Measurements from ENCODE around the gene CD34.
"Not testable (repeated sequence)": the region's sequence is repeated elsewhere in the genome, so short reads cannot be mapped to it uniquely, and the experiment has no call there.

The CD34 gene, protein sequence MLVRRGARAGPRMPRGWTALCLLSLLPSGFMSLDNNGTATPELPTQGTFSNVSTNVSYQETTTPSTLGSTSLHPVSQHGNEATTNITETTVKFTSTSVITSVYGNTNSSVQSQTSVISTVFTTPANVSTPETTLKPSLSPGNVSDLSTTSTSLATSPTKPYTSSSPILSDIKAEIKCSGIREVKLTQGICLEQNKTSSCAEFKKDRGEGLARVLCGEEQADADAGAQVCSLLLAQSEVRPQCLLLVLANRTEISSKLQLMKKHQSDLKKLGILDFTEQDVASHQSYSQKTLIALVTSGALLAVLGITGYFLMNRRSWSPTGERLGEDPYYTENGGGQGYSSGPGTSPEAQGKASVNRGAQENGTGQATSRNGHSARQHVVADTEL

DNA sequence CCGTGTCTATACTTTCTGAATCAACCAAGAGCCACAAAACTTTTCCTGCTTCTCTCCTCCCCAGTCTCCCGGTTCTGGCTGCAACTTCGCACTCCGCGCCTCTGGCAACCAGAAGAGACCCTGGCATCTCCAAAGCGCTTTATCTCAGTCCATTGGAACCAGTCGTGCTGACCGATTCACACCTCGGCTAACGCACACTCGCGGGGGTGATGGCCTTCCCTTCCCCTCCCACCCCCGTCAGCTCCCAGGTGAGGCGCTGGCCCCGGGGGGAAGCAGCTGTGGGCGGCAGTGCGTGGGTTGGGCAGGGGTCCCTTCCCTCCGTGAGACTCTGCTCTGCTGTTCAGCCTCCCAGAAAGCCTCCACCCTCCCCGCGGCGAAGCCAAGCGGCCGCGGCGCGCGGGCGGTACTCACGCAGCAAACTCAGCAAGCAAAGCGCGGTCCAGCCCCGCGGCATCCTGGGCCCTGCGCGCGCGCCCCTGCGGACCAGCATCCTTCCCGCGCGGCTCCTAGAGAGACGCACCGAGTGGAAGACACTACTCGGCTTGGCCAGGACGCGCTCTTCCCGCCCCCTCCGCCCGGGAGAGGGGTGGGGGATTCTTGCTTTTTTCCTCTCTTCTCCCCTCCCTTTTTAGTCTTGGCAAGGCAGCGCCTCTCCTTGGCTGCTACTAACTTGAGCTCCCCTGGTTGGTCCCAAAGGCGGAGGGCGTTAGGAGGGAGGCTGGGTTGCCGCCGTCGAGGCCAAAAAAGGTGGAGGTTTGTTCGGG is at the start of gene CD34:
Gene CD34 (minus strand): TSS at position 535 of the 764 bp plus-strand sequence. CDS start 45 bp downstream, at position 490.
- no peak for DNase-seq

DNA sequence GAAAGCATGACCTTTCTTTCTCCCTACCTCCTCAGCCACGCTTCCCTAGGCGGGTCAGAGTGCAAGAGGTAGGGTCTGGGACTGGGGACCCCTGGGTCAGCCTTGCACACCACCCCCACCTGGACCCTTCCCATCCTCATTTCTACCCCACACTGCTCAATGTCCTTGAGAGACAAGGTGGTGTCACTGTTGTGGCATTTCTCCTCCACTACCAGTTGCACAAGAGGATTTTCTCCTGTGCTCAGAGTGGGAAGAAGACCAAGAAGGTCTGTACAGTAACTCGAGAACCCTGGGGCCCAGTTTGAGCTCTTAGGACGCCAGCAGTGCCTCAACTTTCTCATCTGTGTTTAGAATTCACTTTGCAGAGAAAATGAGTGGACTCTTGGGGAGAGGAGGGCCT is 49.4 kb upstream of the CD34 start:
- DNase-seq = no peak

DNA sequence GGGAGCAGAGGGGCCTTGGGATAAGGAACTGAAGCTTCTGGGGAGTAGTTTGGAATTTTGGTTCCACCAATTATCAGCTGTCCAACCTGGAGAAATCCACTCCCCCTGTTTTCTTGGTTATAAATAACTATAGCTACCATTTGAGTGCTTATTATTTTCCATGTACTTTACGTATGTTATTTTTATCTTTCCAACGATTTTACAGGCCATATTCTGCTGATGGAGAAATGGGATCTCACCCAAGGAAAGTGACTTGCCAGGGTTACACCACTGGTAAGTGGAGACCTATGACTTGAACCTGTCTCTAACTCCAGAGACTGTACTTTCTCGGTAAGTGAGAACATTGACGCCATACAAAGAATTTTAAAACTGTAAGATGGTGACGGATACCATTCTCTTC is 49.0 kb upstream of the CD34 start:
- no peak for DNase-seq

DNA sequence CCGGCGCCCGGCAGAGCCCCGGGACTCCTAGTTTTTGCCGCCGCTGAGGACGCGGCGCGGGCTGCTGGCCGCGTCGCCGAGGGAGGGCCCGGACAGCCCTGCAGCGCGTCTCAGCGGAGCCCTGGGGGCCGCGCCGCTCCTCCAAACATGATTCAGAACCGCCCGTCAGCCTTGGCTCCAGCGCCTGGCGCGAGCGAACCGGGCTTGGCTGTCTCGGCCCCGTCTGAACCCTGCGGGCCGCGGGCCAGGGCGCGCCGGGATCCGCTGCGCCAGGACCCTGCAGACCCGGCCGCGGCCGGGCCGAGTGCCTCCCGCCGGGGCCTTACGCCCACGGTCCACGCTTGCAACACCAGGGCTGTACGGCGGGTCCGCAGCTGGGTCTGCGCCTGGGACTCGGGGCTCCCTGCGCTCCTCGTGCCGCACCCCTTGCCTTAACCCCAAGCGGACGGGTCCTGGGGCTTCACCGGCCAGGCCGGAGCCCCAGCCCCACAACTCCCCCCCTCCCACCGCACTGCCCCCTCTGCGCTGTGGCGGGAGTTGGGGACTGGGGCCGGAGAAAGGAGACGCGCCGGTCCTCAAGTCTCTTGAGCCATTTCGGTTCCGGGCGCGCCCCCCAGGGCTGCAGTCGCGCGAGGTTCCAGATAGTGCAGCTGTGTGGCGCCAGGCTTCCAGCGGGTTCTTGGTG is 48.4 kb upstream of the CD34 start:
- no peak for DNase-seq

DNA sequence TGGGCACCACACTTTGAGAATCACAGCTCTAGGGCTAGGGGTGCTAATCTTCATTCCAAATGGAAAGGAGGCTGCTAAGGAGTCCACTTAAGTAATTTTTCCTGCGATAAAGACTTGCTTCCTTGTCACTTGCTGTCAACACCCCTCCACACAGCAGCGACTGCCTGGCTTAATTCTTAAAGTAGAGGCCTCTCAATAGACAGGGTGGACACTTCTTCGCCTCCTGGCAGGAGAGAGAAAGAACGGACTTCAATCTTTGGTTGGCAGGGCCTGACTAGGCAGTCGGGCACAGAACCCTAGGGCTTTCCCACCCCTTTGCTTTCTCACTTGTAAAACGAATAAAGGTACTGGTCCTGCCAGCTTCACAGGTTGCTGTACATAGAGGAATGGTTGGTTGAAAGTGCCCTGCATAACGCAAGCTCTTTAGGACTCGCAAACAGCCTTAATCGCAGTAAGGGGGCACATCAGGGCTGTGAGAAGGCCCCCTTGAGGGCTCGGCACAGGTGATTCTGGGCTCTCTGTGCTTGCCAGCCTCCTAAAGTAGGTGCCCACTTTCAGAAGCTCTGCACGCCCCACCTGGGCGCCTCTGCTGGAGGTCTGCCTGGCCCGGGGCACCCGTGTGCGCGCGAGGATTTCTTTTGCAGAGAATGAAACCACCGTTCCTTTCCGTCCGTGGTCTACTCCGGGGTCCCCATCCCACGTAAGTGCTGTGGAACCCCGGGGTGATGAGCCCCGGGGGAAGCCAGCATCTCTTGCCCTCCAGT is 47.6 kb upstream of the CD34 start:
- no peak for DNase-seq

DNA sequence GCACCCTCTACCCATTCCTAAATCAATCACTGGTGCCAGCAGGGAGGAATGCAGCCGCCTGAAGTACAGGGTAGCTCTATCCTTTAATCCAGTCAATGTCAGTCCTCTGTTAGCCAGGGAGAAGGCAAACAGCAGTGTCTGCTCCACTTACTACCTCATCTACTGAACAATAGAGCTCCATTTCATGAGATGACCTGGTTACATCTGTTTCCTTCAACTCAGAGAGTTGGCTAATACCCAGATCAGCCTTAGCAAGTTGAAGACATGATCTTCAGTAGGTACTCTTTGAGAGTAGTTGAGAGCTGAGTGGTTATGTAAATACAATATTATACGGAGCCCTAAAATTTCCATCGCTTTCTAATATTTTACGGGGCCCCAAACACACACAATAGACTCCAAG is 46.1 kb upstream of the CD34 start:
- DNase-seq = no peak

DNA sequence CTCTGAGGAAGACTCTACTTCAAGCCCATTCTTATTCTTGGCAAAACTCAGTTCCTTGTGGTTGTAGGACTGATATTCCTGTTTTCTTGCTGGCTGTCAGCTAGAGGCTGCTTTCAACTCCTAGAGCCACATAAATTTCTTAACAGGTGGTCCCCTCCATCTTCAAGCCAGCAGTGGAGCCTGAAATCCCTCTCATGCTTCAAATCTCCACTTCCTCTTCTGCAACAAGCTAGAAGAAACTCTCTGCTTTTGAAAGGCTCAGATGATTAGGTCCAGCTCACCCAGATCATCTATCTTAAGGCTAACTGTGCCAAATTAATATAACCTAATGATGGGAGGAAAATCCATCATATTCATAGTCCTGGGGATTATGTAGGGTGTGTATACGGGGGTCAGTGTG is 43.2 kb upstream of the CD34 start:
- no peak for DNase-seq

DNA sequence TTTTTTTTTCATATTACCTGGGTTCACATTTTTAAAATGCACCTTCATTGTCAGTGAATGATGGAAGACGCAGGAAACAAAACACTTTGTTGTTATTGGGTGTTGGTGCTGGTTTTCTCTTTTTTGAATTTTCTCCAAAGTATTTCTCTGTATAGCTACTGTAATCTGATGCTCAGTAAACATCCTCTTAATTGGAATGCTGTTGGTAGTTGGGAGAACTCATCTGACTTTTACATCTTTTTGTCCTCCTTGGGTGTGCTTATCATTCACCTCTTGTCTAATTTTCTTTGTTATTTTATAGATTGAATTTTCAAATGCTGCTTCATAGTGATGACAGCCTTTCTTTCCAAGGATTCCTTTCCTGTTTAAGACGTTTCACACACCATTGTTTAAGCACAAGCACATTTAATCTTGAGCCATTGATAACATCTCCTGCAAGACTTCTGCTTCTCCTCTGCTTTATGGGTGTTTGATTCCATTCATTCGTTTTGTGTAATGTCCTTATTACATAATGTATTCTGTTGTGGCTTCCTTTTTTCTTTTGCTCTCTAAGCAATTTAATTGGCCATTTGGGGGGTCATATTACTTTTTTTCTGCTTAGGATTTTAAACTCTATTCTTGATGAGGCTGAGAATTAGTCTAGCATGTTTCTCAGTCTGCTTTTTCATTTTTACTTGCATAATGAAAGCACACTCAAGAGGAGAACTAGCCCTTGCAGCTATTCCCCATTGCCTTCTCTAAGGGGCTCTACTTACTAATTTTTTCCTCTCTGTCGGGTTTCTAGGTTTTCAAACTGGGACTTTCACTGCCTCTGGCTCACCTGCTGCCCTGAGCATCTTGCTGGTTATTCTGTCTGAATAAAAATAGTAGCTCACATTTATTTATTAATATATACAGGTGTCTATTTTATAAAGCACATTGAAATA is 42.0 kb upstream of the CD34 start:
- DNase-seq = no peak

DNA sequence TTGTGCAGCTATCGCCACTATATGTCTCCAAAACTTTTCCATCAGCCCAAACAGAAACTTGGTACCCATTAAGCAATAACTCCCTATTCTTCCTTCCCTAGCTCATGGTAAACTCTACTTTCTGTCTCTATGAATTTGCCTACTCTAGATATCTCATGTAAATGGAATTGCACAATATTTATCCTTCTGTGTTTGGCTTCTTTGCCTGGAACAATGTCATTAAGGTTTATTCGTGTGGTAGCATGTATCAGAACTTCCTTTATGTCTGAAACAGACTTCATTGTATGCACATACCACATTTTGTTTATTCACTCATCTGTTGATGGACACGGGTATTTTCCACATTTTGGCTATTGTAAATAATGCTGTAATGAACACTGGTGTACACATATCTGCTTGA is 40.7 kb upstream of the CD34 start:
- DNase-seq = no peak

DNA sequence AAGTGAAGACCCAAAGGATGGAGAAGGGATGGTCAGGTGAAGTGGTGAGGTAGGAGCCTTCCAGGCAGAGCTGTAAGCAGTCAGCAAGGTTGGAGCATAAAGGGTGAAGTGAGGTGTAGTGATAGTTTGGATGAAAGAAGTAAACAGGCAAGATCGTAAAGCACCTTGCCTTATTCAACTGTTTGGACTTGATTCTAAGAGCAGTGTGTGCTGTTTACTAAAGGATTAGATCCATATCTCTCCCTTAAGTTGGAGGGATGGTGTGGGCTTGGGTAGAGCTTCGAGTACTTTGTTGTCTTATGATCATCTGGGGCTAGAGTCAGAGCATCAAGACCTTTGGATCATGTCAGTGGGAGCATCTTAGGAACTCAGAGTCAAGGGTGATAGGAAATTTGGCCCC is 39.8 kb upstream of the CD34 start:
- DNase-seq = no peak

DNA sequence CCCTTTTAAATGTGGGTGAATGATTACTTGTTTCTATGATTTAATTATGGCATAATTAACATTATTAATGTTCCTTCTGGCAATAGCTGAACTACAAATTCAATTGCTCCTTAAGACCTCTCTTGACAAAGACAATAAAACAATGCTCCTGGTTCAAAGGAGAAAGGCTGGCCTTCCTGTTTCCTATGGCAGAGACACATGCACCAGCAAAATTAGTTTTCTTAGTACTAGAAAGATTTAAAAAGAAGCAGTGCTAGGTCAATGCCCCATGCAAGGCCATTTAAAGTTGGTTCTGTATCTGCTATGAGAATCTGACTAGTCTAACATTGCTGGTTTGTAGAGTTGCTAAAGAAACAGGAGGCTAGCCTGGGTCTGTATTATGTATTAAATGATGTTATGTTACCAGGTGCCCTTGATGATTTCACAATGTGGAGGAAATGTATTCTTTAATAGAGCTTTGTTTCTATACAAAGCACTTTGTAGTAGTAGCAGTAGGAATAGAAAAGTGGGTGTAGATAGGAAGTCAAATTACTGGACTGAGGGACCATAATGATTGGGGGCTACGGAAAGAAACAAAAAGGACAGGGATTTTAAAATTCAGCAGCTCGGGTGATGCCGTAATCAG is 38.8 kb upstream of the CD34 start:
- no peak for DNase-seq

DNA sequence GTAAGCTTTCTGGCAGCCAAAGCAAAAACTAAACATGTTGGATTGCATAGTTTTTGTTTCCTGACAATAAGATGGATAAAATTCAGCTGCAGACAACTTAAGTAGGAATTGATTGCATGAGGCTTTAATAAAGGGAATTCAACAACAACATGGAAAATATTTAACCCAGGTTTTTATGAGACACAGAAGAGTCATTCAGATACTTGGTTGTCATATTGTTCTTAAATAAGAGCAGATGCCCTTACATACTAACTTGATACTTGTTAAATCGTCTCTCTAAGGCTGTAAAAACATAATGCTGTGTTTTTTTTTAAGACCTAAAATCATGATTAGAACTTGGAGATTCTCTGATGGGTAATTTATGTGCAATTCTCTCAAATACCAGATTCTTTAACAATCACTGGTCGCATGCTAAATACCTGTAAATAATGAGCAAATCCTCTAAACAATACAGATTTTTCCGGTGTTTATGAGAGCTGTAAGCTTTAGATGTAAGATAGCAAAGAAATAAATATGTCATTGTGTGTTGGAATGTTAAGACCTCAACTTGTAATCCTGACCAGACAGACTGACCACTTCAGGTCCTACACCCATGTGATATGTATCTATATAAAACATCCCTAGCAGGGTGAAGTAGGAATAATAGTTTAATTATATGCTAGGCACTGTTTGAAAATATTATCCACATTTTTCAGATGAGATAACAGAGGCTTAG is 37.8 kb upstream of the CD34 start:
- no peak for DNase-seq

DNA sequence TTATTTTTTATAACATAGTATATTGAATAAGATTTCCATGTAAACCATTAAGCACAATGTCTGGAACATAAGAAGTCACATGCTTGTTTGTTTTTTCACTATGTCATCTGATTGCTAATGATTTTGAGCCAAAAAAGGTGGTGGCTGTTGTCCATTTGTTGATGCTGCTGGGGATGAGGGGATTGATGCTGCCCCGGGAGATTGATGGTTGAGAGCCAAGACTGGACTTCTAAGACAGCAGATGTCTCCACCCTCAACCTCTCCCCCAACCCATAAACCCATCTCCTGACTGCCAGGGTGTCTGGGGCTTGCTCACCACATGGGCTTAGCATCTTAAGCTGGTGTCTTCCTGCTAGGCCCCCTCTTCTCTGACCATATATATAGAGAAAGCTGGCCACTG is 35.8 kb upstream of the CD34 start:
- no peak for DNase-seq

DNA sequence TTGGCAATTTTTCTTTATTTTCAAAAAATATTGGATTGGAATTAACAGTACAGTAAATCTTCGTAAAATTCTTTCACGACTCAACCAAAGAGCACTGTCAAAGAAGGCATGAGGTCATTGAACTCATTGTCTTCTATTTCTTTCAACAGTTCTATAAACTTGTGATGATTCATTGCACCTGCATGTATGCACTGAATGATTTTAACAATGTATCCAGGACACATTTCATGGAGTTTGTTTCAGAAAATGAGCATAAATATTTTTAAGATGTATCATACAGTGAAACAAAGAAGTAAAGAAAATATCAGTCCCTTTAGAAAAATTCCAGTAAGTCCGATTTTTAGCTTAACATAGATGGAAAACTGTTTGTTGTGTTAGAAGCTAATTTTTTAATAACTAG is 33.6 kb upstream of the CD34 start:
- DNase-seq = no peak

DNA sequence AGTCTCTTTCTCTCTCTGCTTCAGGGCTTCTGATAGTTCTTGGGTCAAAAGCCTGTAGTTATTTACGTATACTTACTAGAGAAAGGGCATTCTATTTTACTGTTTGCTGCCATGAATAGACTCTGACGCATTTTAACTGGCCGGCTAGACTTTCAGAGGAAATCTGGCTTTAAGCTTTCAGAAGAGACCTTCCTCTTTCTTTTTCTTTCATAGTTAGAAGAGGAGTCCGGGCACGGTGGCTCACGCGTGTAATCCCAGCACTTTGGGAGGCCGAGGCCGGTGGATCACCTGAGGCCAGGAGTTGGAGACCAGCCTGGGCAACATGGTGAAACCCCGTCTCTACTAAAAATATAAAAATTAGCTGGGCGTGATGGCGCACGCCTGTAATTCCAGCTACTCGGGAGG is 31.4 kb upstream of the CD34 start:
- DNase-seq = not testable (repeated sequence)

DNA sequence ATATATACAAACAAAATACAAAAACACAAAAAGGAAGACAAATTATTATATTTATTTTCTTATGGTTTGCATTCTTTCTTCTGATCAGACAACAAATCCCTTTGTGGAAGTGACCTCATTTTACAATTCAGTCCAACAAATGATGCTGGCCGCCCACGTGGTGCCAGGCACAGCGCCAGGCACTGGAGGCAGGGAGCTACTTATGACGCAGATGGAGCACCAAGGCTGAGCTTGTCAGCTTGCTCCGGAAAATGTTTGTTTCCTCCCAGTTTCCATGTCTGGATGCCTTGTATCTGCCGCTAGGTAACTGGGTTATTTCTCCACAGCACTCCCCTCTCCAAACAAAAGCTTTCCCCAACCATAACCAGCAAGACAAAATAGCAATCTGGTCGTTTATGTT is 30.7 kb upstream of the CD34 start:
- DNase-seq = no peak

DNA sequence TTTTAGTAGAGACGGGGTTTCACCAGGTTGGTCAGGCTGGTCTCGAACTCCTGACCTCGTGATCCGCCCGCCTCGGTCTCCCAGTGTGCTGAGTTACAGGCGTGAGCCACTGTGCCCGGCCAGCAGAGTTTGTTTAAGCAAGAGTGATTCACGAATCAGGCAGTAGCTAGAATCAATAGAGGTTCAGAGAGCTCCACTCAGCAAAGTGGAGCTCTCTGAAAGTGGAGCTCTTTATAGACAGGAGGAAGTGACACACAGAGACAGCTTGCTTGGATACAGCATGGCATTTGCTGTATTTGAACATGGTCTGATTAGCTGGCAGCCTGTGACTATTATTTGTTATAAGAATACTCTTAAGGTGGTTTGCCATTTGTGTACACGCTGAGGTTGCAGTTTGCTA is 27.1 kb upstream of the CD34 start:
- DNase-seq = no peak

DNA sequence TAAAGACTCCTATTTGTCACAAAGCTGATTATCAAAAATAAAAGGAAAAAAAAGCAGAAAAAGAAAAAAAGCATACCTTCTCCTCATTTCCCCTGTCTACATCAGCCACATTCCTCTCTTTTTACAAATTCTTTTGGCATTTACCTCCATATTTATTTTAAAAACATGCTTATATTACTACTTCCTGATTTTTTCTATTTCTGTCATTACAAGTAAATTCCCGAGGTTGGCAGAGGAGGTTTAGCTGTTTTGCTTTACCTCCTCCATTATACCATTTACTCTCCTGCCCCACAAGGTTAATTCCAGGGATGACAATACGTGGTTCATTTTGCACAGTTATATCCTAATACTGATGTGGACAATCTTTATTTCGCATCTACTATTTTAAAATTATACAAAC is 26.3 kb upstream of the CD34 start:
- DNase-seq = no peak

DNA sequence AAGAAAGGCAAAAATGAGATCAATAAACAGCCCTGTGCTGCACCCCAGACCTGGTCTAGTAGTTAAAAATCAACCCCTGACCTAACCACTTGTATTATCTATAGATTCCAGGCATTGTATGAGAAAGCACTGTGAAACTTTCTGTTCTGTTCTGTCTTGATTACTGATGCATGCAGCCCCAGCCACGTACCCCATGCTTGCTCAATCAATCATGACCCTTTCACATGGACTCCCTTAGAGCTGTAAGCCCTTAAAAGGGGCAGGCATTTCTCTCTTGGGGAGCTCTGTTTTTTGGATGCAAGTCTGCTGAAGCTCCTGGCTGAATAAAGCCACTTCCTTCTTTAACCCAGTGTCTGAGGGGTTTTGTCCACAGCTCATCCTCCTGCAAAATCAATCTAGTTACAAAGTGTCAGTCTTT is 24.2 kb upstream of the CD34 start:
- DNase-seq = no peak

DNA sequence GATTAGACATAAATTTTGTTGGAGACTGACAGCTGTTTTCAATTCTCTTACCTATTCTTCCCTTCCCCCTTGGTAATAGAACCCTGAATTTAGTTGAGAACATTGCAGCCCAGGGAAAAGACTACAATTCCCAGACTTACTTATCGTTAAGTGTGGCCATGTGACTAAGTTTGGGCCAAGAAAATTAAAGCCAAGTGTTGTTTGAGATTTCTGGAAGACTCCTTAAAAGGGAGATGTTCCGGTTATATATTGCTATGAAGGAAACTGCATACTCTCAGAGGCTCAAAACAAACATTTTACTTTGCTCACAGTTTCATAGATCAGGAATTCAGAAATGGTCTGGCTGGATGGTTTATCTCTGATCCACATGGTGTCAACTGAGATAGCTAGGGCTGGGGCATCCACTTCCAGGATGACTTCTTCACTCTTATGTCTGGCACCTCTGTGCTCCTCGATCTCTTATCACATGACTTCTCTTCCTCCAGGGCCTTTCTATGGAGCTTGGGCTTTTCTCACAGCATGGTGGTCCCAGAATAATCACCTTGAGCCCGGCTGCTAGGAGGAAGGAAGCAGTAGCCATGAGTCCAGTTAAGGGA is 22.4 kb upstream of the CD34 start:
- DNase-seq = no peak
